Dermis microvascular lymphatic vessel endothelial cell (primary cell): ENCODE data around the gene MIB1. TPM values are rescaled to one million over a fixed set of nuclear protein-coding genes. Genes with fewer than 3 reads are reported as not detected.

Experiments
- DNase-seq, 2 donors: peaks; one replicate each; pipeline versions ENCODE4 v3.0.0 to v3.0.0-alpha.2; 2010; ENCODE audit warnings: low read depth in 2 of 2
- total RNA-seq: library from RNA; depleted of rRNA; stranded (reverse); fragments of >200 nt; gene quantifications from 2 replicates; pipeline ENCODE4 v1.2.1, GENCODE V29; 2014

Gene MIB1
- total RNA-seq, 1 donor from 2014 or later = 36.5 TPM

DNA sequence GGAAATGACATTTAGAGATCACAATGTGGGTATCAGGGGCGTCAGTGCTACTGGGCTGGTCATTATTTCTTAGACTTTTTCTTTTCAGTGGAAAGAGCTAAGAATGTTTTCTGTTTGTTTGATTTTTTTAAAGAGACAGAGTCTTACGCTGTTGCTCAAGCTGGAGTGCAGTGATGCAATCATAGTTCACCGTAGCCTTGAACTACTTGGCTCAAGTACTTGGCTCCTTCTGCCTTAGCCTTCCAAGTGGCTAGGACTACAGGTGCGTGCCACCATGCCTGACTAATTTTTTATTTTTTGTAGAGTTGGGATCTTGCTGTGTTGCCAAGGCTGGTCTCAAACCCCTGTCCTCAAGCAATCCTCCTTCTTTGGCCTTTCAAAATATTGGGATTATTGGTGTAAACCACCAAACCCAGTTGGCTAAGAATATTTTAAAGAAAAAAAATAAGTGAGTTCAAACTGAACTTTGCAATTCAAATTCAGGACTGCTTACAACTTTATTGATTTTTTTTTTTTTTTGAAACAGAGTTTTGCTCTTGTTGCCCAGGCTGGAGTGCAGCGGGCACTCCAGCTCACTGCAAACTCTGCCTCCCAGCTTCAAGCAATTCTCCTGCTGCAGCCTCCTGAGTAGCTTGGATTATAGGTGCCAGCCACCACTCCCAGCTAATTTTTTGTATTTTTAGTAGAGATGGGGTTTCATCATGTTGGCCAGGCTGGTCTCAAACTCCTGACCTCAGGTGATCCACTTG lies 154.2 kb downstream of the MIB1 start:
- no peak for DNase-seq

DNA sequence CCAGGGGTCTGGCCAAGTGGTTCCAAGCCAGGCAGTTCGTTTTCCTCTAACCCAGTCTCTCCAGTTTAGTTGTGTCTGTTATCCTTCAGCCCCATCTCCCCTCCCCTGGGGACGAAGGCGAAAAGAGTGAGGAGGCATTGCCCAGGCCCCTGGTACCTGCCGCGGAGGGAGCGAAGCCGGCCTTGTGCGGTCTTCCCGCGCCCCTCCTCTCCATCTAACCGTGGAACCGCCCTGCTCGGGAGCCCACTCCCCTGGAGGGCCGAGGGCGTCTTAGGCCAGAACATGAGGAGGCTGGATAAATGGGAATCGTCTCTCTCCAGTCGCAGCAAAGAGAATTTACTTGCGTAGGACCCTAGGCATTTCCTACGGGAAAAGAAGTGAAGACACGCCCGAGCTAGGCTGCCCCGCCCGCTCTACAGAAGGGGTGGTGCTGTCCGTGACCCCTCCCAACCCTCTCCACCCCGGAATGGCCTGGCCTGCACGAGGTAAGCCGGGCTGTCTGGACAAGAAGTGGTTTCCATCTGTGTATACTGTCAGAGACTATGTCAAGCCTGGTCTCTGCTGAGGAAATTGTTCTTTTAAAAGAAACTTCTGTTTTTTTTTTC lies 156.2 kb downstream of the MIB1 start:
- DNase-seq = no peak

DNA sequence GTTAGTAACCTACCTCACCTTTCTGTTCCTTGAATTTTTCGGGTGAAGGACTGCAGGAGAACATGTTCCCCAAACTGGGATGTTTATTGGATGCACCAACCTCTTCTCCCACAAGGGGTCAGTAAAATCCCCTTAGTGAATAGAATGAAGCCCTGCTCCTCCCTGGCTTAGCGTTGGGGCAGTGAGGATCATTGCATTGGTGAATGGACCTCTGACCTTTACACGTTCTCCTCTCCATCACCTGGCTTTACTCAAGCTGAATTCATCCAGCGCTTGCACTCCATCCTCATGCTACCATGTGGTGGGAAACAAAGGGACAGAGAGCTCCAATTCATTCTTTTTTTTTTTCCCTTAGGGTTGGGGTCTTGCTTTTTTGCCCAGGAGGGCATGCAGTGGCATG lies 157.2 kb downstream of the MIB1 start:
- DNase-seq = peak; percentile 7 to 39

DNA sequence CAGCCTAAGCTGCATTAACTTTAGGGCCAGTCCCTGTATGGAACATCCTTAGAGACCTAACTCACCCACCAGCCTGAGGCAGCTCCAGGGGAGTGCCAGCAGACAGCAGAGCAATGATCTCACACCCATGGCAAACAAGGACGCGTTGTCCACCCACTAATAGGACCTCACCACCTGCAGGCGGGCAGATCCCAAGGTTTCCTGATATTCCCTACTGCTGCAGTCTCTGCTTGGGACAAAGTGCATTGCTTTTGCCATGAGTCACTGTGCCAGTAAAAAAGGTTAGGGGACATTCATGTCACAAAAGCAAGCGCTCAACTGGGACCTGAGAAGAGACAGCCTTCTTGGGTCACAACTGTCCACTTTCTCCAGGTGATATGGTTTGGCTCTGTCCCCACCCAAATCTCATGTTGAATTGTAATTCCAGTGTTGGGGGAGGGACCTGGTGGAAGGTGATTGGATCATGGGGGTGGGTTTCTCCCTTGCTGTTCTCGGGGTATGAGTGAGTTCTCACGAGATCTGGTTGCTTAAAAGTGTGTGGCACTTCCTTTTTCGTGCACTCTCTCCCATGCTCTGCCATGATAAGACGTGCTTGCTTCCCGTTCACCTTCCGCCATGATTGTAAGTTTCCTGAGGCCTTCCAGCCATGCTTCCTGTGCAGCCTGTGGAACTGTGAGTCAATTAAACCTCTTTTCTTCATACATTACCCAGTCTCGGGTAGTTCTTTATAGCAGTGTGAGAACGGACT lies 160.2 kb downstream of the MIB1 start:
- DNase-seq = no peak

DNA sequence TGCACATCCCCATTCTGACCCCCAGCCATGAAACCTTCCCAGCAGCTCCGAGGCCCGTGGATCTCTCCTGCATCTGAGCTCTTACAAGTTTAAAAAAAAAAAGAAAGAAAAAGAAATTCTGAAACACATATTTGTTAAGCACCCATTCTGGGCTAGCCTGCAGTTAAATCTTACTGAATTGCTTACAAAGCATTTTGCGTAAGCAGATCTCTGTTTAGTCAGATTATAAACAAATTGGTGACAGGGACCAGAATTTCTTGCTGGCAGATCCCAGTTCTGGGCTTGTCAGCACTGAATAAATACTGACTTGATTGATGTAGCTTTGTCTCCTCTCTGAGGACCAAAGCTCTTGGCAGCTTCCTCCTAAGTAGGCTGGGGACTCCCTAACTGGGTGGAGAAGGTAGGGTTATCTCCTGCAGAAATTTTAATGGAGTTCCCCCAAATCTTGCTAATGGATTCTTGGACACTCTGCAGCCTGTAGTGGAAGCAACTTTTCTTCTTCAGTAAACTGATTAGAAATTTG lies 160.9 kb downstream of the MIB1 start:
- DNase-seq = no peak

DNA sequence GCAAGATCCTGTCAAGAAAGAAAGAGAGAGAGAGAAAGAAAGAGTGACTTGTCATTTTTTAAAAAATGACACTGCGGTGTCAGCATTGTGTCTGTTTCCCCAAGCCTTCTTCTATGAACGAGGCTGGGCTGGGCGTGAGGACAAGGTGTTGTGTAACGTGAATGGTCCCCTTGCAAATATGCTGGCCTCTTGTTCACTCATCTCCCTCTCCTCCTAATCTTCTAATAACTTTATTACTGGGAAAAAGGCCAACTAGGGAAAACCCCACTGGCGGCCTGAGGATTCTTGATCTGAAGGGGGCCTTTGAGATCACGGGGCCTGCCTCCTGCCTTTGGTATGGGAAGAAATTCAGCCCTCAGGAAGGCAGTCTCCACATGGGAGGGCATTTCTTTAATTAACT lies 163.1 kb downstream of the MIB1 start:
- DNase-seq = no peak

DNA sequence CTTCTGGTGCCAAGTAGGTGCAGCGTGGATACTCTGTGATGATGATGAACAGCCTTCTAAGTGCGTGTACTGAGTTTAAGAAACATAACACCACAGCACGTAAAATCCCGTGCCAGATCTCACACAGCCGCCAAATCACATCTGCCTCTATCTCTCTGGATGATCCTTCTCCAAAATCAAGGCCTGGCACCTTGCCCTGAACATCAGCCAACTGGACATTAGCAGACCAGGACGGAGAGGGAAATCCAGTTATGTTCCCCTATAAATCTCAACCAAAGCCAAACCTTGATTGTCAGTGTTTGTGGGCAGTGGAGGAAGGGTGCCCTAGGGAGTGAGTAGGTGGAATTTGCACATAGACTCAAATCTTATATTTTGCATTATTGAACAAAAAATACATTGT lies 164.3 kb downstream of the MIB1 start:
- DNase-seq = peak in 1 of 2 donors; percentile 5

DNA sequence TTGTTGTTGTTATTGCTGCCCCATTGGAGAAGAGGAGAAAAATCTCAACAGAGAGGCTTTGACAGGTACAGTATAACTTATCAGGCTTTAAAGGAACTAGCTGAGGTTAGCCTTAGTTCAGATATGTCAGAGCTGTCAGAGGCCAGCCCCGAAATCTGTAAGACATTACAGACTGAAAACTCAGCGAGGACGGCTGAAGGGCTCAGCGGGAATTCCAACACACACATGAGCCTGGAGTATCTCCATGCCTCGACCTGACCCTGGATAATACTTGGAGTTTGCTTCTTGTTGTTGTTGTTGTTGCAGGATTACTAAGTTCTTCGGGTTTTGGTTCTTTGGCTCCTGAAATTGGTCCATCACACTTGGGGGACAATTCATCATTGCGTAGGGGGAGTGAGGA lies 166.9 kb downstream of the MIB1 start:
- DNase-seq = no peak

DNA sequence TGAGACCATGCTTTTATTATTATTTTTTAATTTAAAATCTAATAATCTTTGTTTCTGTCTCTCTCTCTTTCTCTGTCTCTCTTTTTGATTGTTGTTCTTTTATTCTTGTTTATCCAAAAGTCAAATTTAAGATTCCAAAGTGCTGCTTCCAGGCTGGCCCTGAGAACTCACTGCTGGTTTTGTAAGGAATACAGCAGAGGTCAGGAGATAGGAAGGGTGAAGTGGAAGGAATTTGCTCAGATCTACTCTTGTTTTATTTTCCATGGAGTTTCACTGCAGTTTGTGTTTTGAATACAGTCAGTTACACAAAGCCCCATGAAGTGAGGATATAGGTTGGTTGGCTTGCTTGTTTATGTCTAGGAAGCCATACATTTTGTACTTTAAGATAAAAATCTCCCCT lies 168.1 kb downstream of the MIB1 start:
- DNase-seq = no peak

DNA sequence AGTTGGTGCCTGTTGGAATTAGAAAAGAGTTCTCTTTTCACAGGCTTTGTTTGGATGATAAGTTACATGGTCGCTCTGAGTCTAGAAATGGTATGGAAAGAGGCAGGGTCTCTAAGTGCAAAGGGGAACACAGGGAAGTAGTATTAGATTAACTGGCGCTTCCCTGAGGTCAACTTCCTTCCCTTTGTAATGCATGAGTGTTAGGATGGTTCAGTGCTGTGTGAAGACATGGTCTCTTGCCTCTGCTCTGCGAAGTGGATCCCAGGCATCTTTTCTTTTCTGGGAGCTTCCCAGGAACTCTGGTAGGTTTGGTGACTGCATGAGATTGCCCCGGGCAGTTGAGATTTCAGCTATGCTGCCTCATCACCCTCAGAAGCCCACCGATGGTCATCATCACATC lies 170.3 kb downstream of the MIB1 start:
- DNase-seq = no peak

DNA sequence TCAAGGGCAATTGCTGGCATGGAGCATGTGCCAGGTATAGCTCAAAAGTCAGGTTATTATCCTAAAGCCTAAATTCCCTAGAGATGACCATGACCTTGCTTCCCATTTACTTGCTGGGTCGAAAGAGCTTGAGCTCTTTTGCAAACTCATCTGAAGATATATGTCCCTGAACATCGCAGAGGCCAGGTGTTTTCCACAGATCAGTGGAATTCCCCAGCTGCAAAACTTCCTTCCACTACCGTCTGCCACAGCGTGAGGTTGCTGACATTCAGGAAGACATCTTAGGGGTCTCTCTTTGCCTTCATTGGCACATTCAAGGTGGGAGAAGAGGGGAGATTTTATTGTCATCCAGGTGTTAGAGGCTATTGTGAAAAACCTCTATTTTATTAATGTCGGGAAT lies 171.0 kb downstream of the MIB1 start:
- DNase-seq = no peak

DNA sequence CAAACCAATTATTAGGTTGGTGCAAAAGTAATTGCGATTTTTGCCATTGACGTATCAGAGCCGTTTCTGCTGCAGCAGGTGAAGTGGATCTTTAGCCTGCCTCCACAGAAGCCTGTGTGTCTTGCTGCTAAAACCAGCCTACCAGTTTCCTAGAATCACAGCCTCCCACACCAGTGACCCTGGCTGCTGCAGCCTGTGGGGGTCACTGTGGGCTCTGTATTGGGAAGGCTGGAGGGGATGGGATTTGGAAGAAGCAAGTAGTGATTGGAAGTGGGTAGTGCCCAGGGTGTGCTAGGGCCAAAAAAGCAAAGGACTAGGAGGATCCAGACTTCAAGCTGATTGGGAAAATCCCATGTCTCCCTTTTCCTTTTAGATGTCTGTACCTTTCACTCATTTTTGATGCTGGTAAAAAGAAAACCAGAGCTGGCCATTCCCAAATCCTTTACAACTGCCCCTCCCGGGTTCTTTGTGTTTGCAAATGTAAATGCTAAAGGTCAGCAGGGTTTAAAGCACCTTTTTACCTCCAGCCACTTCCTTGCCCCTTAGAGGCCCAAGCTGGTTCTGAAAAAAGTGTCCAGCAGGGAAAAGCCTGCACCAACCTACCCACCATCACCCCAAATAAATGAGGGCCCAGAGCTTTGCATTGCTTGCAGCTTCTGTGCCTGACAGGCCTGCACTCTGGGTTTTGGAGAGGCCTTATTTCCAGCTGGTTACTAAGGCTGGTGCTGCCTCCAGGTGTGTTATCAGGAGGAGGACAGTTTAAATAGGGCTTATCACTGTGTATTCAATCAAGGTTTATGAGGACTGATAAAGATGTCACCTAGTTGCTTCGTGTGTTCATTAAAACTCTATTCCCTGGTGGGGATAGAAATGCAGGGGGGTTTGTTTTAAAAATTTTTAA lies 172.0 kb downstream of the MIB1 start:
- no peak for DNase-seq

DNA sequence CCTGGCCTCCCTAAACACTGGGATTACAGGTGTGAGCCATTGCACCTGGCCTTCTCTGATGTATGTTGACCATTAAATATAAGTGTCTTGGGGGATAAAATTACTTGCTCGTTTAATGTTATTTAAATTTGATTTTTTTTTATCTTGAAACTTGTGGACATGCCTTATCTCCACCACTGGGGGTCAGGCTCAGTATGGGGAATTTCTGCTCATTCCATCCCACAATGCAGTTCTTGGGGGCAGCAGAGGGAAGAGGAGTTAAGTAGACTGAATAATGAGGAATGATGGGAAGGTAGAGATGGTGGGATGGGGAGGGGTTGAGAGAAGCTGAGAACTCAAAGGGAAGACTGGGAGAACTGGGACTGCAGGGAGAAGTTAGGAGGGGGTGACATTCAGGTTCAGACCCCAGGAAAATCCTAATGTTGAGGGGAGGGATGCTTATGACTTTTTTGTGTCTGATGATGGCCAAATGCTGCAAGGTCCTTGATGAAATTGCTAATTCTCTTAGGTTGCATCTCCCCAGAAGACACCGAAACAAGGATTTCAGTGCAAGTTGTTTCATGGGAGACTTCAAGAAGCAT lies 174.2 kb downstream of the MIB1 start:
- peak; percentile 51 to 76 for DNase-seq

DNA sequence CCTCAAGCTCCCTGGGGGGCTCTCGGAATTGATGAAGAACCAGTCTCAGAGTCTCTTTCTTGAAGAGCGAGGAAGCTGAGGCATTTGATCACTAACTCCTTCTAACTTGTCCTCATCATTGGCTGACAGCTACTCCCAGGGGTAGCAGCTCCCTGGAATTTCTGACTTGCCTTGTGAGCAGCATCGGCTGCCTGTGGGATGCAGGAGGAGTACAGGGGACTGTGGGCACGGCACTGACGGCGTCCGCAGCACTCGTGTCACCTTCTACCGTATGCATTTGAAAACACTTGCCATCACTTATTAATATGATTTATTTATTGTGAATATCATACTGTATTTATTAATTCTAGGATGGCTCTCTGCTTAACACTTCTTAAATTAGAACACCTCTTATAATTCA lies 175.0 kb downstream of the MIB1 start:
- DNase-seq = no peak

DNA sequence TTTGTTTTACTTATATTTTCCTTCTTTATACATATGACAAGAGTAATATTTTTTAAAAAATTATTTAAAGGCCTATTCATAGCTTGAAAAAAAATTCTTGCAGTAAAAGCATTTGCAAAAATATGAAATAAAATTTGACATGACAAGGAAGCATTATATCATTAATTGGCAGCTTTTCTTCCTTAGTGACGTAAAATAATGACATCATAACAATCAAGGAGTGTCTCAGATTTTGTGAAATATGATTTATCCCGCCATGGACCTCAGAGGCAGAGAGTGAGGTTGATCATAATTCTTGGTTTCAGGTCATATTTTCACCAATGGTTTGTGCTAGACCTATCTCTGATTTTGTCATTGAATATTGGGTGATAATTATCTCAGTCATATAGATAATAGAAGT lies 176.0 kb downstream of the MIB1 start:
- no peak for DNase-seq

DNA sequence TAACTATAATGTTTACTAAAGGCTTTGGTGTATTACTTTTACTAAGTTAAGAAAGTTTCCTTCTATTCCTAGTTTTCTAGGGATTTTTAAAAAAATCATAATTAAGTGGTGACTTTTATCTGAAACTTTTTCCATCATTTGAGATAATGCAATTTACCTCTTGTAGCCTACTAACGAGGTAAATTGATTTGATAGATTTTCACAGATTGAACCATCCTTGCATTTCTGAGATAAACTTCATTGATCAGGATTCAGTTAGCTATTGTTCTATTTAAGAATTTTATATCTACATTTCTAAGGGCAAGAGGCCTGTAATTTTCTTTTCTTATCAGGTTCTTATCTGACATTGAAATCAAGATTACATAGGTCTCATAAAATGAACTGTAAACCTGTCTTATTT lies 178.1 kb downstream of the MIB1 start:
- DNase-seq = no peak

Other genes with a start within 250 kb of the MIB1 start
- 9.5 and 10.0 TPM in 2 replicates for gene ESCO1, start 140.1 kb upstream of the MIB1 start, total RNA-seq
- gene SNRPD1, start 128.5 kb upstream of the MIB1 start, total RNA-seq = 10.4 and 14.1 TPM in 2 replicates
- gene ABHD3, start 36.0 kb upstream of the MIB1 start, total RNA-seq = 4.1 and 4.3 TPM in 2 replicates